Smooth muscle cell (in vitro differentiated cells): ENCODE data around the gene KCNA10. TPM values are rescaled to one million over a fixed set of nuclear protein-coding genes. Genes with fewer than 3 reads are reported as not detected.
A peak's percentile ranks its signal among the peaks of the same experiment; 100 is the strongest.

Experiments used
- DNase-seq: peaks from one replicate; lab custom pipeline; 2025; ENCODE audit not compliant: unreplicated experiment; lab: John Stamatoyannopoulos, UW
- H2AFZ ChIP-seq: fragments of 200-600 bp; sonication (generic); 2 replicates; pipeline ENCODE4 v1.6.0; 2016; ENCODE audit warnings: antibody characterized with exemption, low read depth, mild to moderate bottlenecking
- H3F3A ChIP-seq: fragments of 200-600 bp; sonication (generic); 2 replicates; pipeline ENCODE4 v1.6.0; 2017; ENCODE audit warnings: antibody characterized with exemption, low read depth
- H3K27ac ChIP-seq: fragments of 200-600 bp; sonication (generic); 2 replicates; pipeline ENCODE4 v1.5.1; 2016; ENCODE audit warnings: low read depth, mild to moderate bottlenecking
- H3K27me3 ChIP-seq: fragments of 200-600 bp; sonication (generic); 2 replicates; pipeline ENCODE4 v1.6.1; 2016; ENCODE audit warnings: low read depth, mild to moderate bottlenecking
- H3K36me3 ChIP-seq: fragments of 200-600 bp; sonication (generic); 2 replicates; pipeline ENCODE4 v1.5.1; 2016; ENCODE audit warnings: low read depth
- H3K4me1 ChIP-seq: fragments of 200-600 bp; sonication (generic); 2 replicates; pipeline ENCODE4 v1.5.1; 2016; ENCODE audit warnings: low read depth
- H3K4me2 ChIP-seq: fragments of 200-600 bp; sonication (generic); 2 replicates; pipeline ENCODE4 v1.6.0; 2016; ENCODE audit warnings: mild to moderate bottlenecking
- H3K4me3 ChIP-seq: fragments of 200-600 bp; sonication (generic); 2 replicates; pipeline ENCODE4 v1.5.1; 2016; ENCODE audit warnings: mild to moderate bottlenecking
- H3K79me2 ChIP-seq: fragments of 200-600 bp; sonication (generic); 2 replicates; pipeline ENCODE4 v1.6.0; 2016; ENCODE audit warnings: low read depth, mild to moderate bottlenecking
- H3K9ac ChIP-seq: fragments of 200-600 bp; sonication (generic); 2 replicates; pipeline ENCODE4 v1.6.0; 2016; ENCODE audit warnings: low read depth
- H3K9me3 ChIP-seq: fragments of 200-600 bp; sonication (generic); replicated peaks from 2 replicates; pipeline ENCODE4 v1.5.1; 2016; ENCODE audit warnings: low read depth
- H4K20me1 ChIP-seq: fragments of 200-600 bp; sonication (generic); 2 replicates; pipeline ENCODE4 v1.6.0; 2016; ENCODE audit warnings: low read depth
- CTCF ChIP-seq: fragments of 200-600 bp; sonication (generic); IDR thresholded peaks from 2 replicates; pipeline ENCODE4 v1.5.1; 2017; ENCODE audit warnings: borderline replicate concordance, mild to moderate bottlenecking, antibody characterized with exemption; ENCODE audit not compliant: insufficient read depth, poor library complexity, severe bottlenecking
- WGBS: methylation state at CpG from one replicate; pipeline ENCODE4 v1.1.7; 2016; ENCODE audit warnings: low lambda C conversion rate; 5-methylcytosine and 5-hydroxymethylcytosine counted together
- polyA plus RNA-seq: library from polyadenylated mRNA; unstranded; fragments of >200 nt; fragmentation: Nextera tagmentation; extraction: Ambion mirVana; gene quantifications from 2 replicates; pipeline ENCODE4 v1.2.1, GENCODE V29; 2016
- total RNA-seq: library from RNA; depleted of rRNA; stranded (reverse); fragments of >200 nt; gene quantifications from 2 replicates; pipeline ENCODE4 v1.2.3, GENCODE V29; 2014

Gene KCNA10
- total and polyA plus RNA-seq, 2 experiments from 2014 or later: not detected

GRCh38 chr1:110477041-110477440 lies 41.9 kb downstream of the KCNA10 start:
- H3K9ac ChIP-seq: no peak overlapping the region
- no peak overlapping the region for H3K4me3 ChIP-seq
- no peak for DNase-seq
- H3K4me1 ChIP-seq: peaks cover 3% of the 10 kb centered on the region
- H3K27me3 ChIP-seq: no peaks in the 10 kb centered on the region
- H3K36me3 ChIP-seq: no peaks in the 10 kb centered on the region
- H3K9me3 ChIP-seq: no peaks in the 10 kb centered on the region
- WGBS: 57% methylated on average over 2 of the region's 2 CpGs
- TF ChIP-seq CTCF: no peak
- peak overlapping the region; percentile 23 for H3K27ac ChIP-seq
- H3K79me2 ChIP-seq: no peaks in the 10 kb centered on the region
- no peaks in the 10 kb centered on the region for H4K20me1 ChIP-seq
- H2AFZ ChIP-seq: no peak overlapping the region
- peaks cover 13% of the 10 kb centered on the region for H3F3A ChIP-seq
- H3K4me2 ChIP-seq: peak overlapping the region; percentile 63

GRCh38 chr1:110476028-110476765 lies 42.8 kb downstream of the KCNA10 start:
- no peaks in the 10 kb centered on the region for H3K27me3 ChIP-seq
- DNase-seq: no peak
- H3K27ac ChIP-seq: peak overlapping the region; percentile 23
- H3K9me3 ChIP-seq: no peaks in the 10 kb centered on the region
- no peak for TF ChIP-seq CTCF
- 42% methylated on average over 10 of the region's 10 CpGs for WGBS
- no peaks in the 10 kb centered on the region for H3K79me2 ChIP-seq
- no peaks in the 10 kb centered on the region for H4K20me1 ChIP-seq
- no peak overlapping the region for H3K4me3 ChIP-seq
- H3F3A ChIP-seq: peaks cover 13% of the 10 kb centered on the region
- no peak overlapping the region for H2AFZ ChIP-seq
- no peak overlapping the region for H3K9ac ChIP-seq
- H3K4me1 ChIP-seq: no peaks in the 10 kb centered on the region
- peak overlapping the region; percentile 63 for H3K4me2 ChIP-seq
- no peaks in the 10 kb centered on the region for H3K36me3 ChIP-seq

GRCh38 chr1:110475362-110476027 lies 43.5 kb downstream of the KCNA10 start:
- DNase-seq: no peak
- Histone ChIP-seq H4K20me1 (no peaks in the 10 kb centered on the region), H3K4me2 (no peak overlapping the region), H3K4me1 (no peaks in the 10 kb centered on the region), H3K36me3 (no peaks in the 10 kb centered on the region), H3F3A (peaks cover 13% of the 10 kb centered on the region), H3K27ac (no peak overlapping the region), H3K79me2 (no peaks in the 10 kb centered on the region), H3K4me3 (no peak overlapping the region), H3K9me3 (no peaks in the 10 kb centered on the region), H2AFZ (no peak overlapping the region), H3K27me3 (no peaks in the 10 kb centered on the region), H3K9ac (no peak overlapping the region)
- WGBS: 90% methylated on average over 5 of the region's 5 CpGs
- no peak for TF ChIP-seq CTCF

GRCh38 chr1:110474444-110474843 lies 44.5 kb downstream of the KCNA10 start:
- H2AFZ ChIP-seq: no peak overlapping the region
- no peaks in the 10 kb centered on the region for H4K20me1 ChIP-seq
- TF ChIP-seq CTCF: no peak

More at GRCh38 chr1:110474444-110474843, 44.5 kb downstream of the KCNA10 start:
- Histone ChIP-seq H3K36me3 (no peaks in the 10 kb centered on the region), H3F3A (peaks cover 13% of the 10 kb centered on the region), H3K4me2 (no peak overlapping the region), H3K27ac (no peak overlapping the region), H3K9me3 (no peaks in the 10 kb centered on the region), H3K9ac (no peak overlapping the region), H3K4me3 (no peak overlapping the region), H3K4me1 (no peaks in the 10 kb centered on the region), H3K27me3 (no peaks in the 10 kb centered on the region), H3K79me2 (no peaks in the 10 kb centered on the region)
- DNase-seq: no peak
- 59% methylated on average over 6 of the region's 6 CpGs for WGBS
